Measurements from ENCODE around the gene SSBP3. TPM values are rescaled to one million over a fixed set of nuclear protein-coding genes. Genes with fewer than 3 reads are reported as not detected.
"Not testable (repeated sequence)": the region's sequence is repeated elsewhere in the genome, so short reads cannot be mapped to it uniquely, and the experiment has no call there.

Gene SSBP3
- total RNA-seq, 4 donors from 2014 or later: 32.0 to 70.2 (median 60.3) TPM

DNA sequence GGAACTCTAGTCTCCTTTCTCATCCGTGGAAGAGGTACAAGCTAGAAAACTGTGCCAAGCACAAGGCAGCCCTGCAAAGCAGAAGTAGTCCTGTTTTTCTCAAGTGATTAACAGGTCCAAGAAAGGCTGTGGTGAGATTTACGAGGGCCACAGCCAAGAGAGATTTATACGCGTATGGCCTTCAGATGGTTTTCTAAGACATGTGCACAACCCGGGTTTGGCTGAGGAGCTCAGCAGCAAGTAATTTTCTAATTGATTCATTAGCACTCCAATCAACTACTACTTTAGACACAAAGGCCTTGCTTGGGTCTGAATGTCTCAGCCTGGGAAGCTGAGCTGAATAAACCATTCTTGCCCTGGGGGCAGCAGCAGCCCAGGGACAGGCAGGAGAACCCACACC is 55.8 kb downstream of the SSBP3 start:
- H3K4me1 ChIP-seq: peaks cover 0 to 46% (median 9%) of the 10 kb centered on the region in 4 donors

GRCh38 chr1:54348700-54349021 is 57.5 kb downstream of the SSBP3 start:
- Histone ChIP-seq H3K4me3 (no peak overlapping the region), H3K27me3 (no peaks in the 10 kb centered on the region), H3K36me3 (no peaks in the 10 kb centered on the region), H3K9me3 (no peaks in the 10 kb centered on the region), H3K27ac (no peak overlapping the region), H3K4me1 (peaks cover 0 to 29% (median 6%) of the 10 kb centered on the region in 4 donors)
- 90 to 99% methylated on average over 5 of the region's 5 CpGs for WGBS, 2 donors
- TF ChIP-seq EP300 (IDR thresholded peaks at IDR 0.05): no peak
- no peak for TF ChIP-seq POLR2A (IDR thresholded peaks at IDR 0.05)
- TF ChIP-seq CTCF (IDR thresholded peaks at IDR 0.05): no peak
- no peak for DNase-seq (ENCODE audit: low spot score in 2 of 2)

More for the DNA sequence above, 55.8 kb downstream of the SSBP3 start:
- Histone ChIP-seq H3K27me3 (no peaks in the 10 kb centered on the region), H3K4me3 (no peak overlapping the region), H3K9me3 (no peaks in the 10 kb centered on the region), H3K36me3 (no peaks in the 10 kb centered on the region), H3K27ac (no peak overlapping the region)
- DNase-seq (ENCODE audit: low spot score in 2 of 2): no peak
- no peak for TF ChIP-seq EP300 (IDR thresholded peaks at IDR 0.05)
- no peak for TF ChIP-seq POLR2A (IDR thresholded peaks at IDR 0.05)
- TF ChIP-seq CTCF (IDR thresholded peaks at IDR 0.05): no peak
- 50 to 60% methylated on average over 5 of the region's 5 CpGs for WGBS, 2 donors

DNA sequence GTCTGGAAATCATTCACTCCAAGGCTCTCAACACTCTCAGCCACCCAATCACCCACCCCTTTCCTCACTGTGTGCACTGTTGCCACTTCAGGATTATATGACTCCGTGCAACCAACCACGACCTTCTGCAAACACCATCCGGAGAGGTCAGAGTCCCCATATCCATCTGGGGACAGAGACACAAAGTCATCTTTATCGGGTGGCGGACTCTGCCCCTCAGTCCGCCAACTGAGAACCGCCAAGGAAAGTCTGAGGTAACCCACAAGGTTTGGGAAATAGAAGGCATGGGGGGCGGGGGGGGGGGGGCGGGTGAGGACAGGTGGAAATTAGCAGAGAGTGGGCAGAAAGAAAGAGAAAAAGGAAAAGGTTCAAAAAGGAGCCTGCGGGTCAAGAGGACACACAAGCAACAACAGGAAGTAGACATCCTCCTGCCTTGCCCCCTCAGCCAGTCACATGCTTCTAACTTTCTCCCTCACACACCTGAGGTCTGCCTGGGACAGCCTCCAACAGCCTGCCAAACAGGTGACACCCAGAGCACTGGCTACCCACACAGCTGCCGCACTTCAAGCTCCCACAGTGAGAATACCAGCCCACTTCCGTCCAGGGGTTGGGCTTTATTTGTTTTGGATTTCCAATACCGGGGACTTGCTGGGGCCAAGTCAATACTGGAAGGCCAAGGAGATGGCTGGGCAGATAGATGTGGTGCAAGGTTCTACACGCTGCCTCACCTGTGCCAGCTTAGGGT is 58.1 kb downstream of the SSBP3 start:
- no peak for TF ChIP-seq CTCF (IDR thresholded peaks at IDR 0.05)
- TF ChIP-seq POLR2A (IDR thresholded peaks at IDR 0.05): no peak
- TF ChIP-seq EP300 (IDR thresholded peaks at IDR 0.05): no peak

GRCh38 chr1:54347261-54347954 is 58.8 kb downstream of the SSBP3 start:
- H3K36me3 ChIP-seq: no peaks in the 10 kb centered on the region
- no peak overlapping the region for H3K27ac ChIP-seq
- H3K4me1 ChIP-seq: peaks cover 0 to 26% (median 5%) of the 10 kb centered on the region in 4 donors
- H3K4me3 ChIP-seq: no peak overlapping the region
- DNase-seq (ENCODE audit: low spot score in 2 of 2): no peak
- WGBS, 2 donors: 88 to 92% methylated on average over 6 of the region's 6 CpGs
- no peaks in the 10 kb centered on the region for H3K27me3 ChIP-seq
- TF ChIP-seq CTCF (IDR thresholded peaks at IDR 0.05): no peak
- no peak for TF ChIP-seq EP300 (IDR thresholded peaks at IDR 0.05)
- no peak for TF ChIP-seq POLR2A (IDR thresholded peaks at IDR 0.05)
- H3K9me3 ChIP-seq: no peaks in the 10 kb centered on the region

More for the DNA sequence above, 58.1 kb downstream of the SSBP3 start:
- Histone ChIP-seq H3K4me1 (peaks cover 0 to 26% (median 4%) of the 10 kb centered on the region in 4 donors), H3K27ac (no peak overlapping the region), H3K36me3 (no peaks in the 10 kb centered on the region), H3K27me3 (no peaks in the 10 kb centered on the region), H3K4me3 (no peak overlapping the region), H3K9me3 (no peaks in the 10 kb centered on the region)
- no peak for DNase-seq (ENCODE audit: low spot score in 2 of 2)
- WGBS, 2 donors: 72 to 83% methylated on average over 13 of the region's 14 CpGs

DNA sequence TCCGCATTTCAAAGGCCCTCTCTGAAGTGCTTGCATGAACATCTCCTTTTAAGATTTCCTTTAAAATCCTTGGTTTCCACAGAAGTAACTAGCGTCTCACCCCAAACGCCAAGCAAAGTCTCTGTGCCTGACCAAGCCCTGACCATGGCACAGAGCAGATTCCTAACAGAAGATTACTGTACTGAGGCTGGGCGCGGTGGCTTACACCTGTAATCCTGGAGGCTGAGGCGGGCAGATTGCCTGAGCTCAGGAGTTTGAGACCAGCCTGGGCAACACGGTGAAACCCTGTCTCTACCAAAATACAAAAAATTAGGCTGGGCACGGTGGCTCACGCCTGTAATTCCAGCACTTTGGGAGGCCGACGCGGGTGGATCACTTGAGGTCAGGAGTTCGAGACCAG is 60.6 kb downstream of the SSBP3 start:
- WGBS, 2 donors: 93 to 96% methylated on average over 13 of the region's 13 CpGs
- peaks cover 0 to 25% (median 6%) of the 10 kb centered on the region in 4 donors for H3K4me1 ChIP-seq
- not testable (repeated sequence) for H3K36me3 ChIP-seq; DNase-seq (ENCODE audit: low spot score in 2 of 2); H3K9me3 ChIP-seq; H3K27ac ChIP-seq; H3K27me3 ChIP-seq; H3K4me3 ChIP-seq

Measured in tibial nerve (tissue), 4 donors.